ENCODE measurements around the gene AFF3.
"Not testable (repeated sequence)": the region's sequence is repeated elsewhere in the genome, so short reads cannot be mapped to it uniquely, and the experiment has no call there.

AFF3 gene

GRCh38 chr2:99663641-99664040, 478.7 kb downstream of the AFF3 start:
- H3K4me1 ChIP-seq: peaks cover 14% of the 10 kb centered on the region
- in situ Hi-C loops (cut with MboI; ENCODE audit: low sequenced_read_pairs): no loop called here
- H3K27me3 ChIP-seq (ENCODE audit: low read depth): no peaks in the 10 kb centered on the region
- no peaks in the 10 kb centered on the region for H3K36me3 ChIP-seq (replicated peaks)
- DNase-seq (ENCODE audit: low spot score in 2 of 2): no peak
- H3K4me3 ChIP-seq: no peak overlapping the region
- H3K9me3 ChIP-seq: no peaks in the 10 kb centered on the region; the same call in 1 of the 2 replicates

GRCh38 chr2:99662761-99663341, 479.5 kb downstream of the AFF3 start:
- in situ Hi-C loops (cut with MboI; ENCODE audit: low sequenced_read_pairs): no loop called here
- no peaks in the 10 kb centered on the region for H3K9me3 ChIP-seq

GRCh38 chr2:99661761-99662160, 480.6 kb downstream of the AFF3 start:
- H3K36me3 ChIP-seq (replicated peaks); H3K4me3 ChIP-seq; H3K9me3 ChIP-seq; in situ Hi-C loops (cut with MboI; ENCODE audit: low sequenced_read_pairs); H3K27me3 ChIP-seq (ENCODE audit: low read depth); DNase-seq (ENCODE audit: low spot score in 2 of 2): not testable (repeated sequence)
- H3K4me1 ChIP-seq: peaks cover 19% of the 10 kb centered on the region

More at GRCh38 chr2:99662761-99663341, 479.5 kb downstream of the AFF3 start:
- Histone ChIP-seq H3K4me3 (no peak overlapping the region), H3K36me3 (replicated peaks) (no peaks in the 10 kb centered on the region), H3K4me1 (peaks cover 14% of the 10 kb centered on the region), H3K27me3 (ENCODE audit: low read depth) (no peaks in the 10 kb centered on the region)
- DNase-seq (ENCODE audit: low spot score in 2 of 2): peak; percentile 71 to 91

- no peaks in the 10 kb centered on the region for H3K9me3 ChIP-seq
- no peak for DNase-seq (ENCODE audit: low spot score in 2 of 2)
- in situ Hi-C loops (cut with MboI; ENCODE audit: low sequenced_read_pairs): no loop called here
Observed at GRCh38 chr2:99660616-99661406, 481.6 kb downstream of the AFF3 start.

GRCh38 chr2:99659874-99660273, 482.5 kb downstream of the AFF3 start:
- Histone ChIP-seq H3K36me3 (replicated peaks) (no peaks in the 10 kb centered on the region), H3K4me3 (no peak overlapping the region), H3K27me3 (ENCODE audit: low read depth) (no peaks in the 10 kb centered on the region), H3K4me1 (peaks cover 19% of the 10 kb centered on the region), H3K9me3 (no peaks in the 10 kb centered on the region)
- no peak for DNase-seq (ENCODE audit: low spot score in 2 of 2)
- in situ Hi-C loops (cut with MboI; ENCODE audit: low sequenced_read_pairs): no loop called here

More at GRCh38 chr2:99660616-99661406, 481.6 kb downstream of the AFF3 start:
- Histone ChIP-seq H3K27me3 (ENCODE audit: low read depth) (no peaks in the 10 kb centered on the region), H3K4me1 (peaks cover 19% of the 10 kb centered on the region), H3K36me3 (replicated peaks) (no peaks in the 10 kb centered on the region), H3K4me3 (no peak overlapping the region)

DNA sequence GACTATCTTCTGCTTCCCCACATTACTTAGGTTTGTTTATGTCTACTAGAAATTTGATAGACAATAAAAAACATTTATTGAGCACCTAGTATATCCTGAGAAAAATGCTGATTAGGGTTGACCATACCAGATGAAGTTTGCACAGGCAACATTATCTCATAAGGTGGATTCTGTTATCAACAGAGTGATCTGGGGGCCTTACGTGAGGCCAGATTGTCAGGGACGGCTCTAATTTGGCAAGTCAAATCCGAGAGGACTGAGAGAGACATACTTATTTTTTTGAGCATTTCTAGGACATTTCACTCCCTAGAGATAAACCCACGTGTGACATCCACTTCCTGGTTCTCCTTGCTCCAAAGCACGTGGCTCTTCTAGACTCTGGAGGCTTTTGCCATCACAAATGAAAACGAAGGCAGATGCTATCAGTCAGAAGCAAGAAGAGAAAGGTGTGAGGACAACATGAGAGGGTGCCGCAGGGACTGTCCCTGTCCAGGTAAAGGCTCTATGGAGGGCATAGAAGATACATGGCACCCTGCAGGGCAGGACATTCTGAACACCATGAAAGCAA, 484.6 kb downstream of the AFF3 start:
- Histone ChIP-seq H3K36me3 (replicated peaks) (no peaks in the 10 kb centered on the region), H3K27me3 (ENCODE audit: low read depth) (no peaks in the 10 kb centered on the region), H3K4me3 (no peak overlapping the region), H3K4me1 (peaks cover 12% of the 10 kb centered on the region), H3K9me3 (no peaks in the 10 kb centered on the region)
- in situ Hi-C loops (cut with MboI; ENCODE audit: low sequenced_read_pairs): no loop called here
- no peak for DNase-seq (ENCODE audit: low spot score in 2 of 2)

DNA sequence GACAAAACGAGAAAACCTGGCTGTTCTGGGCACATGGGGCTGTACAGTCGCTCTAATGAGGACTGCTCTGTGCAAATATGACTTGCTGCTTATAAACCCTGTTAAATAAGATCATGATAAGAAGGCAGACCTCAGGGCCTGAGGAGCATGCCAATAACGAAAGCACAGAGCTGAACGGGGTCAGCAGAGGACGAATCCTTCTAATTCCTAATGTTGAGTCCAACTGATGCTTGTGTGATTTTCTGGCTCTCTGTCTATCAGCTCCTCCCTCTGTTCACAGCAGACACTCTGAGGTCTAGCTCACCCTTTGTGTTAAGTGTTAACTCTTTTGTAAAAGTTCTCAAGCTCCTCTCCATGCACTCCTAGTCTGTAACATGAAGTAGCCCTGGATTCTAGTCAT, 485.4 kb downstream of the AFF3 start:
- in situ Hi-C loops (cut with MboI; ENCODE audit: low sequenced_read_pairs): no loop called here
- Histone ChIP-seq H3K4me3 (no peak overlapping the region), H3K27me3 (ENCODE audit: low read depth) (no peaks in the 10 kb centered on the region), H3K4me1 (peaks cover 6% of the 10 kb centered on the region), H3K36me3 (replicated peaks) (no peaks in the 10 kb centered on the region), H3K9me3 (no peaks in the 10 kb centered on the region)
- DNase-seq (ENCODE audit: low spot score in 2 of 2): no peak

DNA sequence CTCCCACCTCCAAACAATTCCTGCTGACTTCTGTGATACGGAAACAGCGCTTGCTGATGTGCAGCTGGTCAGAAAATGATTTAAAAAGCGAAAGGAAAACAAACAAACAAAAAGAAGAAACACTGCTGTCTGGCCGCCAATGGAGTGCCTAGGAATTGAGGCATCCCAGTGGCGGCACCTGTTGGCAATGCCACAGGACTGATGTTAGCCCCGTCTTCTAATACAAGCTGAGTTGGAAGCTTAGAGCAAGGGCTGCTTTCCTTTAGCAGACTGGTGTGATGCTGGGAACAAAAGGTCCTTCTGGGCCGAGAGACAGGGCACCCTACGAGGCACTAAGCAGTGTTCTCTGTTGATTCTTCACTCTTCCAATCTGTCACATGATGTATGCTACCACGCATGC, 489.0 kb downstream of the AFF3 start:
- Histone ChIP-seq H3K4me3 (no peak overlapping the region), H3K4me1 (peaks cover 5% of the 10 kb centered on the region; the same call in 1 of the 2 replicates), H3K27me3 (ENCODE audit: low read depth) (no peaks in the 10 kb centered on the region), H3K36me3 (replicated peaks) (no peaks in the 10 kb centered on the region), H3K9me3 (no peaks in the 10 kb centered on the region)
- in situ Hi-C loops (cut with MboI; ENCODE audit: low sequenced_read_pairs): no loop called here
- DNase-seq (ENCODE audit: low spot score in 2 of 2): no peak

GRCh38 chr2:99652862-99653261, 489.5 kb downstream of the AFF3 start:
- Histone ChIP-seq H3K27me3 (ENCODE audit: low read depth) (no peaks in the 10 kb centered on the region), H3K36me3 (replicated peaks) (no peaks in the 10 kb centered on the region), H3K4me1 (peaks cover 5% of the 10 kb centered on the region; the same call in 1 of the 2 replicates), H3K4me3 (no peak overlapping the region), H3K9me3 (no peaks in the 10 kb centered on the region)
- no peak for DNase-seq (ENCODE audit: low spot score in 2 of 2)
- in situ Hi-C loops (cut with MboI; ENCODE audit: low sequenced_read_pairs): no loop called here

DNA sequence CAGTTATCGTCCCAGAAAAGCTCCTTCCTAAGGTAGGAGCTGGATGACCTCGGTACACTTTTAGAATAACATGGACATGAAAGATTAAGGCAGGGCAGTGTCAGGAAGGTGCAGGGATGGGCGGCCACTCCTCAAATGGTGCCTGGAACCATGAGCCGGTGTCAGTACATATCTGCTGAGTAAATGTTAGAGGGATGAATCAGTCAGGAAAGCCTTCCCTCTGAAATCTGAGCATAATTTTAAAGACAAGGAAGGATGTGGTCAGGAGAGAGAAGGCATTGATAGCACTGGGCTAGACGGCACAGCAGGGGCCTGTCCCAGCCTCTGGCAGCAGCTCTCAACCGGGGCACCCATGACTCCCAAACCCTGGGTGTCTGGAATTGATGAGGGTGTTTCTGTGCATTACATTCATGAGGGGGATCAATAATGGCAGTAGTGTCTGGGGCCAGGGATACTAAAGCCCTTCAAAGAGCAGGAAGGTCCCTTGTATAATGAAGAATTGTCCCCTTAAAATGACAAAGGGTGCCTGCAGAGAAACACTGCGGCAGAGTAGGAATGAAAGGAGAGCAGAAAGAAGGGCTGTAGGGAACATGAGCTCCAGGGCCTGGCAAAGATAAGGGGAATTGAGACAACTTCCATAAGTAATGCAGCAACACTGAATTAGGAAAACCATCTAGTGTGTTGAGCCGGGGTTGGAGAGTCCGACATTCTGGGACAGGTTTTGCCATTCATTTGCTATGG, 490.3 kb downstream of the AFF3 start:
- Histone ChIP-seq H3K9me3 (no peaks in the 10 kb centered on the region), H3K4me3 (no peak overlapping the region), H3K27me3 (ENCODE audit: low read depth) (no peaks in the 10 kb centered on the region), H3K4me1 (peaks cover 2% of the 10 kb centered on the region; the same call in 1 of the 2 replicates), H3K36me3 (replicated peaks) (no peaks in the 10 kb centered on the region)
- DNase-seq (ENCODE audit: low spot score in 2 of 2): no peak
- in situ Hi-C loops (cut with MboI; ENCODE audit: low sequenced_read_pairs): no loop called here

- Histone ChIP-seq H3K9me3 (no peaks in the 10 kb centered on the region), H3K4me1 (no peaks in the 10 kb centered on the region), H3K36me3 (replicated peaks) (no peaks in the 10 kb centered on the region), H3K27me3 (ENCODE audit: low read depth) (no peaks in the 10 kb centered on the region), H3K4me3 (no peak overlapping the region)
- no peak for DNase-seq (ENCODE audit: low spot score in 2 of 2)
- in situ Hi-C loops (cut with MboI; ENCODE audit: low sequenced_read_pairs): no loop called here
Observed at GRCh38 chr2:99648906-99649789, 493.2 kb downstream of the AFF3 start.

- H3K9me3 ChIP-seq: no peaks in the 10 kb centered on the region
- H3K4me1 ChIP-seq: no peaks in the 10 kb centered on the region
- no peaks in the 10 kb centered on the region for H3K27me3 ChIP-seq (ENCODE audit: low read depth)
- no peak for DNase-seq (ENCODE audit: low spot score in 2 of 2)
- H3K36me3 ChIP-seq (replicated peaks): no peaks in the 10 kb centered on the region
- no peak overlapping the region for H3K4me3 ChIP-seq
- in situ Hi-C loops (cut with MboI; ENCODE audit: low sequenced_read_pairs): no loop called here
Observed at GRCh38 chr2:99648178-99648844, 494.1 kb downstream of the AFF3 start.

DNA sequence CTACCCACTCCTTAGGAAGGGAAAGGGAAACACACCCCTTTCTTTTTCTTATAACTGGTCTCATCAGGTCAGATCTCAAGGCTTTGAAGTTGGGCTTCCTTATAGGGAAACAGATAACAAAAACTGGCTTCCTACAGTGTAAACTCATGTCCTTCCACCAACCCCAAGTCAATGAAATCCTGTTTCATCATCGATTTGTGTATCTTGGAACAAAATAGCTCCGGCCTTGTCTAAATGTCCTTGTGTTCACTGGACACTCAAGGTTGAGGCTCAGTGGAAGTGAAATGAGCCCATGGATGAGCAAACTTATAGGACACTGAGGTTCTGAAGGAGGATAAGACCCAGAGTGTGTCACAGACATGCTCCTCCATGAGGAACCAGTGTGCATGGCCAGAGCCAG, 496.4 kb downstream of the AFF3 start:
- DNase-seq (ENCODE audit: low spot score in 2 of 2): no peak
- in situ Hi-C loops (cut with MboI; ENCODE audit: low sequenced_read_pairs): no loop called here
- Histone ChIP-seq H3K4me3 (no peak overlapping the region), H3K4me1 (no peaks in the 10 kb centered on the region), H3K9me3 (no peaks in the 10 kb centered on the region), H3K27me3 (ENCODE audit: low read depth) (no peaks in the 10 kb centered on the region), H3K36me3 (replicated peaks) (no peaks in the 10 kb centered on the region)

All from HAP-1 (cell line).